NCI-H524 treated with DMSO at 0.1 percent for 48 hours (cell line): ENCODE results near the gene TM4SF5.

Source experiments
- DNase-seq: peaks from one replicate; lab custom pipeline; 2025; lab: John Stamatoyannopoulos, UW

The TM4SF5 gene, protein sequence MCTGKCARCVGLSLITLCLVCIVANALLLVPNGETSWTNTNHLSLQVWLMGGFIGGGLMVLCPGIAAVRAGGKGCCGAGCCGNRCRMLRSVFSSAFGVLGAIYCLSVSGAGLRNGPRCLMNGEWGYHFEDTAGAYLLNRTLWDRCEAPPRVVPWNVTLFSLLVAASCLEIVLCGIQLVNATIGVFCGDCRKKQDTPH

DNA sequence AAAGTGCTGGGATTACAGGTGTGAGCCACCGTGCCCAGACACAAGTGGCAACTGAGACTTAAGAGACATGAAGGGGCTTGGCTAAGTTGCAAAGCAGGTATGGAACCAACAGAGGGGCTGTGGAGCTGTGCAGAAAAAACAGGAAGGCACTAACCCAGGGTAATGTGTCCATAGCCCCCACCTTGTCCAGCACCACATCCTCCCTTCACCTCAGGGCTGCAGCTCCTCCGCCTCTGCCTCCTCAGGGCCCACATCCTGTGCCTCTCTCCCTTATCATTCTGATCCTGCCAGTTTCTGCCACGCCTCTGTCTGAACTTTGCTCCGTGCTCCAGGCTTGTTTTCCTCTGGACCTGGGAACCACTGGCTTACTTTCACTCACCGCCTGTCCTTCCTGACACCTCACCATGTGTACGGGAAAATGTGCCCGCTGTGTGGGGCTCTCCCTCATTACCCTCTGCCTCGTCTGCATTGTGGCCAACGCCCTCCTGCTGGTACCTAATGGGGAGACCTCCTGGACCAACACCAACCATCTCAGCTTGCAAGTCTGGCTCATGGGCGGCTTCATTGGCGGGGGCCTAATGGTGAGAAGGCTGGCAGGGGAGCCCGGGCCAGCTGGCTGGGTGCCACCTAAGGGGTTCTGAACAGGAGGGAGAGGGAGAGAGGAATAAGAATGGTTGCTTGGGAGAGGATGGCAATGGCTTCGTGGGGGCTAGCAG is at the start of gene TM4SF5:
Gene TM4SF5 (plus strand): TSS at position 368 of the 716 bp plus-strand sequence. CDS start 37 bp downstream, at position 405.
- no peak for DNase-seq

DNA sequence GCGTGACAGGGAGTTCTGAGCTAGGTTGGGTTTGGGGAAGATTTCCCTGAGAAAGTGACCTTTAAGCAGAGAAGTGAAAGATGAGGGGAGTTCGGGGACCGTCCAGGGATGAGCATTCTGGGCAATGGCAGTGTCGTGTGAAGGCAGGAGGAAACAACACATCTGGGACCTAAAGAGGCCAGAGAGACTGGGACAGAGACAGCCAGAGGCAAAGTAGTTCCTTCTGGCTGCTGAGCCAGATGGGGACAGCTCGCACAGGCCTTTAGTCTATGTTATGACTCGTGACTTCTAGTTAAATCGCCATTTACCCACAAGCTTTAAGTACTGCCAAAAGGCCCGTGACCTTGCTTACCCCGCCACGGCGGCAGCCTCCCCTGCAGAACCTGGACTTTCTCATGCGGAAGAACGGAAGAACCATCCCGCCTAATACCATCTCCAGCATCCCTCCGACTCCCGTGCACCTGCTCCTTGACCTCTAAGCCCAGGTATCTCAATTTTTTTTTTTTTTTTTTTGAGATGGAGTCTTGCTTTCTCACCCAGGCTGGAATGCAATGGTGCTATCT is 48.9 kb upstream of the TM4SF5 start:
- DNase-seq = no peak

DNA sequence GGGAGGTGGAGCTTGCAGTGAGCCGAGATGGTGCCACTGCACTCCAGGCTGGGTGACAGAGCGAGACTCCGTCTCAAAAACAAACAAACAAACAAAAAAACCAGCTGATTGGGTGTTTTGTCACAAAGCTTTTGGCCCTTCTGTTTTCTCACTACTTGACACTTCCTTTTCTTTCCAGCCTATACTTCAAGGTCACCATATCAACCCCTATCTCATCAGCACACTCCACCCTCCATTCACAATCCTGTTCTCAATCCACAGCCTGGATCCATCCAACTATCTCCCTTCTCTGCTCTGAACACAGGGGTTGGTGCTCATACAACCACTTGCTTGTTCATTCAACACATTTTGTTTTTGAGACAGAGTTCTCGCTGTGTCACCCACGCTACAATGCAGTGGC is 47.0 kb upstream of the TM4SF5 start:
- DNase-seq = no peak

DNA sequence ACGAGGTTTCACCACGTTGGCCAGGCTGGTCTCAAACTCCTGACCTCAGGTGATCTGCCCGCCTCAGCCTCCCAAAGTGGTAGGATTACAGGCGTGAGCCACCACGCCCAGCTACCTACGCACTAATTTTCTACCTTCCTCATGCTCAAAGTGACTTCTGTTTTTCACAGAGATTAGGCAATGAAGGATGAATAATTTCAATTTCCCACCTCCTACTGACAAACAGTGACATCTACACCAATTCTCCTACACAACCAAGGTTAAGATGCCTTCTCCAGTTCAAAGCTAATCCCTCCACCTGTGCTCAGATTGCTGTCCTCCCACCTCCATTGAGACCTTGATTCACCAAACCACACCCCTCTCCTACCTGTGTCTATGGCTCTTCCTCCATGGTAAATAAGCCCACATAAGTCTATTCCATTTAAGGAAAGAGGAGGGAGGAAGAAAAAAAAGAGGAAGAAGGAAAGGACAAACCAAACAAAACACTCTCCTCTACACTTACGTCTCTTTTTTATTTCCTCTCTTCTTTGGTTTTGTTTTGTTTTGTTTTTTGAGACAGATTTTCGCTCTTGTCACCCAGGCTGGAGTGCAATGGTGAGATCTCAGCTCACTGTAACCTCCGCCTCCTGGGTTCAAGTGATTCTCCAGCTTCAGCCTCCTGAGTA is 45.9 kb upstream of the TM4SF5 start:
- no peak for DNase-seq

DNA sequence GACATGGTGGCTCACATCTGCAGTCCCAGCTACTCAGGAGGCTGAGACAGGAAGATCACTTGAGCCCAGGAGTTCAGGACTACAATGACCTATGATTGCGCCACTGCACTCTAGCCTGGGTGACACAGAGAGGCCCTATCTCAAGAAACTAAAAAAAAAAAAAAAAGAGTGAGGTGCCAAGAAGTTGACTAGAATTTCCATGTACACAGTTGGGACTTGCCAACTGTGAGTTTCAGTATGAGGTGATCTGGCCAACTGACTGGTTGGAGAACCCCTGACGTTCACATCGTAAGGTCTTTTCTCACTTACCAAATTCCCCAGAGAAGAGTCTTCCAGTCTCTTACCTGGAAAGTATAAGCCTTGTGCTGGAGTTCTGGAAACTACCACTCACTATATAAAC is 43.6 kb upstream of the TM4SF5 start:
- no peak for DNase-seq

DNA sequence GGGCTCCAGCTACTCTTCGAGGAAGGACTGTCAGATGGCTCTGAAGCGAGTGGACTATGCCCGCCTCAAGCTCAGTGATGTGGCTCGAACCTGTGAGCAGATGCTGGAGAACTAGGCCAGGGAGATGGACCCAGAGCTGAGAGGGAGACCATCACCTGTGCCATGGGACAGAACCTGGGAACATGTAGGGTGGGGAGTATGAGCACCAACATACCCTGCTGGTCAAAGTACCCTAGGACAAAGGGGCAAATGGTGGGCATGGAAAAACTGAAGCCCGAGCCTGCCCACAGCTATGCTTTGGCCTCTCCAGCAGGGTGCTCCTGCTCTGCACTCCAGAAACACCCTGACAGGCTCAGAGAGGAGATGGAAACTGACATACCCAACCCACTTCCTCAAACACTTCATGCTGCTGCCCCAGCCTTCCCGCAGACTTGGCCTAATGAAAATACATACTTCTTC is 38.6 kb upstream of the TM4SF5 start:
- no peak for DNase-seq

DNA sequence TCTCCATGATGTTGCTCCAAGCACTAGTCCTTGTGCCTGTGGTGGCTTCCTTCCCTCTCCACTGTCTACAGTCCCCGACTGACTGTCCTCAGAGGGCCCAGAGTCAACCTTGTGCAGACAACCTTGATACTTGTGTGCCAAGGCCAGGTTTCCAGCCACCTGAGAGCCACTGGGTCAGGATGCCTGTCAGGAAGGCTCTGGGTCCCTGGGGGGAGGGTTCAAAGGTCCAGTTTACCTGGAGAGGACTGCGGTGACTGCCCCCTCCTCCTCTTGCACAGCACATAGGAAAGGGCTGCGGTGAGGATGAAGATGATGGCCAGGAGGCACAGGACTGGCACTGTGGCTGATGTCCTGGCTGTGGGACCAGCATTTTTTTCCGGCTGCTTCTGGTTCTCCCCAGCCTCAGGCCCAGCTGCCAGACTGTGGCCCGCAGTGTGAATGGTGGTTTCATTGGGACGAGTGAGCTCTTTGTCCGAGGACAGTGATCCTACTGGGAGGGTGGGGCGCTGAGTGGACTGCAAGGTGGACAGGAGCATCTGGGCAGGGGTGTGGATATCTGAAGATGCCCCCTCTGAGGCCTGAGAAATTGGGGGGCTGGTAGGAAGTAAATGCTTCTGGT is 36.7 kb upstream of the TM4SF5 start:
- DNase-seq = no peak

DNA sequence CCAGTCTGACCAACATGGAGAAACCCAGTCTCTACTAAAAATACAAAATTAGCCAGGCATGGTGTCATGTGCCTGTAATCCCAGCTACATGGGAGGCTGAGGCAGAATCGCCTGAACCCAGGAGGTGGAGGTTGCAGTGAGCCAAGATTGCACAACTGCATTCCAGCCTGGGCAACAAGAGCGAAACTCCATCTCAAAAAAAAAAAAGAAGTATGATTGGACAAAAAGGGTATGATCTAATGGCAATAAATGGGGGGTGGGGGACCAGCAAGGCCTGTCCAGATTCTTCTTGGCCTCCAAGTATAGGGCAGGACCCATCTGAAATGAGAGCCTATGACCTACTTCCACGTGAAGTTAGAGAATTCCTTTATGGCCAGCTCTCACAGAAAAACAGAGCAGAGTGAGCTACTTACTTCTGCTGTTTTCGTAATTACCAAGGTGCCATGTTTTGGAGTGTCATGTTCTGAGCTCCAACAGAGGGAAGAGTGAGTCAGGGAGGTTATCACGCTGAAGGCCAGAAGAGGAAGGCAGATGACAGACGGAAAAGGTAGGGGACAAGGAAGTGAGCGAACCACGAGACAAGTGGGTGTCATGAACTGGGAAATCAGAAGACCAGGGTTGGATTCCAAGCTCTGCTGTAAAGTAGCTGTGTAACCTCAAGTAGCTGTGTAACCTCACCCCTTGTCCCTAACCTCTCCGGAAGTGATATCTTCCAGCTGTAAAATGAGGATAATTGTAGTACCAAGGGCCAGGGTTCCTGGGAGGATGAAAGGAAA is 35.6 kb upstream of the TM4SF5 start:
- no peak for DNase-seq

DNA sequence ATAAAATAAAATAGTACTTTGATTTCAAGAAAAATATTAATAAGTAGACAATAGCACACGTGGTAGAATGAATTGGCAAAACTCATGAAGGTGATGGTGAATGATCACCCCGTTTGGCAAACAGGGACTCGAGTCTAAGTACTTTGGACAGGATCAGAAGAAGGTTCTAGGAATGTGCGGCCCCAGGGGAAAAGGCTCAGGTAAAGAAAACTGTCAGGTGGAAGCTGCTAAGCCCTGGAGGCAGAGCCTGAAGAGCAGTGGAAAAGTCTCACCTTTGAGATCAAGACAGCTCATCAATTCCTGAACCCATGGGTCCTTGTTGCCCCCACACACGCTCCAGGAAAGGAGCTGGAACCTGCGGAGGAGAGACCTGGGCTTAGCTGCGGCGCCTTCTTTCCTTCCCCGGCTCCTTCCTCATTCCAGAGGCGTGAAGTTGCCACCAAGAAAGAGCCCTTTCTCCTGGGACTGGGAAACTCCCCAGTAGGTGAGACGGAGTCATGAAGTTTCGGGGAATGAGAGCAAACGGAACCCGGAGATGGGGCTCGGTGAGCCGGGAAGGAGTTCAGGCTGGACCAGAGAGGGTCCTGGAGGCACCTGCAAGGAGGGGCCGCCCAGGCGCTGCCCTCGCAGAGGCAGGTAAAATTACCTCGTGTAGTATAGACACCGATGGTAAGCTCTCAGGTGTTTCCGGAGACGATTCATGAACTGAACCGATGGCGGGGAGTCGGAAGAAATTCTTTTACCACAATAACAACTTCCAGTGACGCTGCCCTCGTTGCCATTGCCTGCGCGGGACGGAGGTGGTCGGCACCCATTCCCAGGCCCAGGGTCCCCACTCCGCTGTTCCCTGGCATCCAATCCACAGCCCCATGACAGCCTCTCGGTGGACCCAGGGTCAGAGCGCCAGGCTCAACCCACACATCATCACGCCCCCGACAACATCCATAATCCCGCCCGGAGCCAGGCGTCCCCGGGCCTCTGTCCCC is 33.3 kb upstream of the TM4SF5 start:
- no peak for DNase-seq

DNA sequence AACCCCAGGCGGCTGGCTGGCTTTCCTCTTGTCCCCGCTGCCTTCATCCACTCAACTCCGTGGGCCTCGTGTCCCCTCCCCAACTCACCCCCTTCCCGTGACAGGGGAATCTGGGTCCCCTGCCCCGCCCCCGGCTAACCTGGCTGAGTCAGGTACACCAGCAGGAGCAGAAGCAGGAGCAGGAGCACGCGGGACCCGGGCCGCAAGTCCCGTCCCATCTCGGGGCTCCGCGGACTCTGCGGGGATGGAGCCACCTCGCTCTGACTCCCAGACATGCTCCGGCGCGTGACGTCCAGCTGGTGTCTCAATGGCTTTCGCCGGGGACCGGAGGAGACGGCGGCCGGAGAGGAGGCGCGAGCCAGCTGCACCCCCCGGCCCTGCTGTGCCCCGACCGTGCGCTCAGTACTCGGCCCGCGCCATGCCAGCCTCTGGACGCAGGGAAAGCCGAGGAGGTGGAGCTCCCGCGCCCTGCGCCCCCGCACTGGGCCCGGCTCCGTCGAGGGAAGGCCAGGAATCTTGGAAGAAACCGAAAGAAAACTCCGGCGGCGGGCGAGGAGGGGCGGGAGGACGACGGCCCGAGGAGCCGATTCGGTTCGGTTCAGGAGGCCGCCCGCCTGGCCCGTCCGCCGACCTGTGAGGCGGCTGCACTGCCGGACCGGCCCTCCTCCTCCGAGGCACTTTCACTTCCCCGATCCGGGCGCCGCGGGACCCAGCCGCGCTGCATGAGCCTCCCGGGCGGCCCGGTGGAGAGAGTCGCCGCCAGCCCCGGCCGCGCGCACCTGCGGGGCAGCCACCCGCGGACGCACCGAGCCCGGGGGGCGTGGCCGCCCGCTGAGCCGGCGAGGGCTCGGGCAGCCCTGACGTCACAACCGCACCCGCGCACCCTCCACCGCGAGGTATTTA is 32.3 kb upstream of the TM4SF5 start, which contains the start of the genes CXCL16 and ZMYND15:
Gene CXCL16 (minus strand): TSS at position 807 of the 903 bp plus-strand sequence. CDS start 589 bp downstream, at position 218.
Gene ZMYND15 (plus strand): TSS at position 712 of the 903 bp plus-strand sequence. CDS start 716 bp downstream, outside the sequence.
- DNase-seq = no peak

DNA sequence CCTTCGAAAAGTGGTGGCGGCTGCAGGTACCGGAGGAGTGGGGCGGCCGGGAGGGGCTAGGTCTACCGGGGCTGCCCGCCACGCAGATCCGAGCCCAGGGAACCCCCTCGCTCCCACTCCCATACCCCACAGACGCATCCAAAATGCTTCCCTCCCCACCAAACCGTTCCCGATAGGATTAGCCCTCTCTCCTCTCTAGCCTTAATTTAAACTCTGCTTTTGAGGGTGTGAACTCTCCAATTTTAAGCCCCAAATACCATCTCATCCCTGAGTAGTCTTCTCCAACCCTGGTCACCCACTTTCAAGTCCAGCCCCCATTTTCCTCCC is 31.7 kb upstream of the TM4SF5 start:
- no peak for DNase-seq

DNA sequence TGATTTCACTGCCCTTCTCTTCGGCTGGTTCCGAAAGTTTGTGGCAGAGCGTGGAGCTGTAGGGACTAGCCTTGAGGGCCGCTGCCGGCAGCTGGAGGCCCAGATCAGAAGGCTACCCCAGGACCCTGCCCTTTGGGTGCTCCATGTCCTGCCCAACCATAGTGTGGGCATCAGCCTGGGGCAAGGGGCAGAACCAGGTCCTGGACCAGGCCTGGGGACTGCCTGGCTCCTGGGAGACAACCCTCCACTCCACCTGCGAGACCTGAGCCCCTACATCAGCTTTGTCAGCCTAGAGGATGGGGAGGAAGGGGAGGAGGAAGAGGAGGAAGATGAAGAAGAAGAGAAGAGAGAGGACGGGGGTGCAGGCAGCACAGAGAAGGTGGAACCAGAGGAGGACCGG is 31.1 kb upstream of the TM4SF5 start:
- DNase-seq = no peak

DNA sequence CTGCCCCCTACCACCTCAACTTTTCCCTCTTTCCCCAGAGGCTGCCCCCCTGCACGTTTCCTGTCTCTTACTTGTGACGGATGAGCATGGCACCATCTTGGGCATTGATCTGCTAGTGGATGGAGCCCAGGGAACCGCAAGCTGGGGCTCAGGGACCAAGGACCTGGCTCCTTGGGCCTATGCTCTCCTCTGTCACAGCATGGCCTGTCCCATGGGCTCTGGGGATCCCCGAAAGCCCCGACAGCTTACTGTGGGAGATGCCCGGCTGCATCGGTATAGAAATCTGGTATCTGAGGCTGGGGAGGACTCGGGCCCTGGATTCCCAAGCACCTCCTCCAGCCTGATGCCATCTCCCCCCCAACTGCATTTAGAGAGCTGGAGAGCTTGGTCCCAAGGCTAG is 30.1 kb upstream of the TM4SF5 start:
- DNase-seq = no peak

DNA sequence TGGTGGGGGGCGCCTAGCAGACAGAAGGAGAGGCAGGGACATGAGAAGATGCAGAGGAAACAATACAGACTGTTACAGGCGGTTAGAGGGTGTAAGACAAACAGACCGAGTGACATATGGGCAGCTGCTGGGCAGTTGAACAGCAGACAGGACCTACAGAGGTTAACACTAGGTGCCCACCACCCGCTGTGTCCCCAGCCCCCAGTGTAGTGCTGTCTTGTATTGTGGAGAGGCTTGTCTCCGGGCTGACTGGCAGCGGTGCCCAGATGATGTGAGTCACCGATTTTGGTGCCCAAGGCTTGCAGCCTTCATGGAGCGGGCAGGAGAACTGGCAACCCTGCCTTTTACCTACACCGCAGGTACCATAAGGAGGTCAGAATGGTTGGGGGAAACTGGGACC is 29.6 kb upstream of the TM4SF5 start:
- no peak for DNase-seq

DNA sequence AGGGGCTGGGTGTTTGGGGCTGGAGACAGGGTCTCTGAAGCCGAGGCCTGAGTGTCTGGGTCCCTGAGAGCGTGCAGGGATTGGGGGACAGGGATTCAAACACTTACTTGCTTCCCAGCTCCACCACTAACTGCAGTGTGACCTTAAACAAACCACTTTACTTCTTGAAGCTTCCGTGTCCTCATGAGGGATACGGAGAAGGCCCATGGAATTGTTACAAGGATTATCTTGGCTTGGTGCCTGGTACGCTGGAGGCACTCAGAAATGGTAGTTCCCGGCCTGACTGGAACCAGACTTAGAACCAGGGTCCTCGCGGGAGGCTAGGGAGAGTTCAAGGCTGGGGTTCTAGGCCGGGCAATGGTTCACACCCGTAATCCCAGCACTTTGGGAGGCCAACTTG is 29.1 kb upstream of the TM4SF5 start:
- DNase-seq = no peak

DNA sequence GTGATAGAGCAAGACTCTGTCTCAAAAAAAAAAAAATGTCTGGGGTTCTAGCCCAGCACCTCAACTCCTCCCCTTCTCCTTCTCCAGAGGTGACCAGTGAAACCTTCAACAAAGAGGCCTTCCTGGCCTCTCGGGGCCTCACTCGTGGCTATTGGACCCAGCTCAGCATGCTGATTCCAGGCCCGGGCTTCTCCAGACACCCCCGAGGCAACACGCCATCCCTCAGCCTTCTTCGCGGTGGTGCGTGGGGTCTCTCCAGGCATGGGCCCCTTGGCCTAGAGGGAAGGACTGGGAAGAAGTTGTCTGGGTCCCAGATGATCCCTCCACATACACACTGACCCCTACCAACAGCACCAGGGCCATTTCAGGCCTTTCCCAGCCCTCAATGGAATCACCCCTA is 28.5 kb upstream of the TM4SF5 start:
- DNase-seq = no peak

DNA sequence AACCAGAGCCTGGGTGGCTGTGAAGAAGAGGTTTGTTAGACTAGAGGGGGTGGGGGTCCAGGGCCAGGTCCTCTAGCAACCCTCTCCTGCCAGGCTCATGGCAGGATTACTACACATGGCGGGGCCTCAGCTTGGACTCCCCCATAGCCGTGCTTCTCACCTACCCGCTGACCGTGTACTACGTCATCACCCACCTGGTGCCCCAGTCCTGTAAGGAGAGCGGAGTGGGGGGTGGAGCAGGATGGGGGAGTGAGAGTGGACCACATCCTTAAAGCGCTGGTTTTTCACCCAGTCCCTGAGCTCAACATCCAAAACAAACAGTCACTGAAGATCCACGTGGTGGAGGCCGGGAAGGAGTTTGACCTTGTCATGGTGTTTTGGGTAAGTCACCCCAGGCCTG is 27.8 kb upstream of the TM4SF5 start:
- DNase-seq = no peak

DNA sequence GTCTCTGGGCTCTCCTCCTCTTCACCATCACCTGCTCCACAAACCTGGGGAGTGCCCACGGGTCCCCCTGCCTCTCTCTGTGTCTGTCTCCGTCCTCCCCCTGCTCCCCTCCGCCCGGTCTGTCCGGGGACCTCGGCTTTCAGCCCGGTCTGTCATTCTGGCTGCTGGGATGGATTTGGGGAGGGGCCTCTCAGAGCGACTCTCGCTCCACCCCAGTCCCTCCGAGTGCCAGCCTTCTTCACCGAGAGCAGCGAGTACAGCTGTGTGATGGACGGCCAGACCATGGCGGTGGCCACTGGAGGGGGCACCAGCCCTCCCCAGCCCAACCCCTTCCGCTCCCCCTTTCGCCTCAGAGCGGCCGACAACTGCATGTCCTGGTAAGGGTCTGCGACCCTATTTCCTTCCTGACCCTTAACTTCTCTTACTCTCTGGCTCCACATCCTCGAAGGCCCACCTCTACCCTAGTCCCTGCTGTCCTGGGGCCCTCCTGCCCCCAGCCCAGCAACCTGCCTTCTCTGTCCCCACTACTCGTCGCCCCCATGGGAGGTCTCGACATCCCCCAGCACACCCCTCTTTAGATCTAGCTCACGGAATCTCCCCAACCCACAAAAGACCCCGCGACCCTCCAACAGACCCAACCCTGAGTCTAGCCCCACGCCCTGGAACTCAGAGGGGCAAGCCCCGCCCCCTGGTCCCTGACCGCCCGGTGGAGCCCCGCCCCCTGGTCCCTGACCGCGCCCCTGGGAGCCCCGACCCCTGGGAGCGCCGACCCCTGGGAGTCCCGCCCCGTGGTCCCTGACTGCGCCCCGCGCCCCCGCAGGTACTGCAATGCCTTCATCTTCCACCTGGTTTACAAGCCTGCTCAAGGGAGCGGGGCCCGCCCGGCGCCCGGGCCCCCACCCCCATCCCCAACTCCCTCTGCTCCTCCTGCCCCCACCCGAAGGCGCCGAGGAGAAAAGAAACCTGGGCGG is 26.4 kb upstream of the TM4SF5 start:
- DNase-seq = no peak
